ENCODE measurements around the gene IQSEC3.

The IQSEC3 gene

DNA sequence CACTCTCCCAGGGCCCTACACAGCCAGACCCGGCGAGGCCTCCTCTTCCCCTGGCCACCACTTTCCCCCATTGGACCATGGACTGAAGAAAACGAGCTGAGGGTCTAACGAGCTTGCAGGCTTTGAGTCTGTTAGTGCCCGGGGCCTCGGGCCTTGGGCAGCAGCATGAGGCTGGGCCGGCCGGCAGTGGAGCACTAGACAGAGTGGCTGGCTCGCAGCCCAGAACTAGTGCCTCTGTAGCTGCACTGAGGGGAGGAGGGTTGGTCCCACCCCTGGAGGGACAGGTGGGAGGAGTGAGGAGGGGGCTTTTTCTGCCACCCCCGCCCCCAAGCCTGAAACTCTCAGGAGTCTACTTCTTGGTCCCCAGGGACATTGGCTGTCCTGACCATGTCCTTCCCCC, 108.7 kb downstream of the IQSEC3 start:
- Mint-ChIP-seq H3K4me1 (ENCODE audit: low read depth) (peaks cover 2% of the 10 kb centered on the region), H3K36me3 (no peaks in the 10 kb centered on the region), H3K4me3 (no peak overlapping the region), H3K9me3 (ENCODE audit: low read depth) (no peaks in the 10 kb centered on the region), H3K27ac (no peak overlapping the region), H3K27me3 (peaks cover 2% of the 10 kb centered on the region)

DNA sequence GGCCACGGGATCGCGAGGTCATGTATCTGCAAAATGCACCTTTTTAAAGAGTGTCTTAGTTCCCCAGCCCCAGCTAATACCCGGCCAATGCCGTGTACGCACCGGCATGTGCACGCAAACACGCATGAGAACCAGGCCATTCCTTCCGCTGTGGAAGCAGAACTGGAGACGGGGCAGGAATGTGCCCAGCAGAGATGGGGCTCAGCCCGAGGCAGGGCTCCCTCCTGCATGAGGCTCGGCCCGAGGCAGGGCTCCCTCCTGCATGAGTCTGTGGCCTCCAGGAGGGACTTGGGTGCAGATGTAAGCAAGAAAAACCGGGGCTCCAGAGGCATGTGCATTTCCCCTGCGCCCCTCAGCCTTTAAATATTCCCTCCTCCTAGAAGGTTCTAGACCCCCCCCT, 109.2 kb downstream of the IQSEC3 start:
- no peaks in the 10 kb centered on the region for H3K36me3 Mint-ChIP-seq
- H3K27ac Mint-ChIP-seq: no peak overlapping the region
- peaks cover 3% of the 10 kb centered on the region for H3K4me1 Mint-ChIP-seq (ENCODE audit: low read depth)
- peaks cover 2% of the 10 kb centered on the region for H3K27me3 Mint-ChIP-seq
- no peaks in the 10 kb centered on the region for H3K9me3 Mint-ChIP-seq (ENCODE audit: low read depth)
- no peak overlapping the region for H3K4me3 Mint-ChIP-seq

DNA sequence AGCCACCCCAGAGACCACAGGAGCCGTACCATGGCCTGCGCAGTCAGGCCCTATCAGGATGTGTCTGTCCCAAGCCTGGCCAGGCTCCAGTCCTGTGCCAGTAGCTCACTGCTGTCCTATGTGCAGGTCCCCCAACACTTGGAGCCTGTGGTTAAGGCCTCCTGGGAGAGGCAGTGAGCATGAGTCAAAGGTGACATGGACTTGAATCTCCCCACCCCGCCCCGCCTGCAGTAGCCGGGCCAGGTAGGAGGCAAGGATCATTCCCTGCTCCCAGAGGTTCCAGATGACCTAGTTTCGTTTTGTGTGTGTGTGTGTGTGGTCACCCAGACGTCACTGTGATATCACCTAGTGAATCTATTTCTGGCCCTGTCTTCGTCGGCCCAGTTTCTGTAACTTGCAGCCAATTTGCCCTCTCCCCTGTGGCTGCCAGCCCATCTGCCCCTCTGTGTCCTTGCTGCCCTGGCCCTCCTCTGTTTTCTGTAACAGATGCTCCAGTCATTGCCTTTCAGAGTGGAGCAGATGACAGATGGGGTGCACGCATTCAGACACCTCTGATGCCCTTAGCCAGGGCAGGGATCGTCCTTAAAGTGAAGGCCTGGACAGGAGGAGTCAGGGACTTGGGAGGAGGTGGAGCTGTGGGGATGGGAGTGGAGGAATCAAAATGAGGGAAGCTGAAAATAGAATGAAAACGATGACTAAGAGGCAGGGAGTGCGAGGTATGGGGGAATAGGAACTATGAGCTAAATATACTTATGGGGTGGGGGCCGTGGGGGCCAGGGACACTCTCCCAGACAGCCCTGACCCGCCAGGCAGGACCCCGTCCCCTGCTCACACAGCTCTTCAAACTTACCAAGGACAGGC, 110.0 kb downstream of the IQSEC3 start:
- peaks cover 3% of the 10 kb centered on the region for H3K4me1 Mint-ChIP-seq (ENCODE audit: low read depth)
- H3K9me3 Mint-ChIP-seq (ENCODE audit: low read depth): no peaks in the 10 kb centered on the region
- peaks cover 2% of the 10 kb centered on the region for H3K27me3 Mint-ChIP-seq
- H3K4me3 Mint-ChIP-seq: no peak overlapping the region
- no peaks in the 10 kb centered on the region for H3K36me3 Mint-ChIP-seq
- H3K27ac Mint-ChIP-seq: no peak overlapping the region

DNA sequence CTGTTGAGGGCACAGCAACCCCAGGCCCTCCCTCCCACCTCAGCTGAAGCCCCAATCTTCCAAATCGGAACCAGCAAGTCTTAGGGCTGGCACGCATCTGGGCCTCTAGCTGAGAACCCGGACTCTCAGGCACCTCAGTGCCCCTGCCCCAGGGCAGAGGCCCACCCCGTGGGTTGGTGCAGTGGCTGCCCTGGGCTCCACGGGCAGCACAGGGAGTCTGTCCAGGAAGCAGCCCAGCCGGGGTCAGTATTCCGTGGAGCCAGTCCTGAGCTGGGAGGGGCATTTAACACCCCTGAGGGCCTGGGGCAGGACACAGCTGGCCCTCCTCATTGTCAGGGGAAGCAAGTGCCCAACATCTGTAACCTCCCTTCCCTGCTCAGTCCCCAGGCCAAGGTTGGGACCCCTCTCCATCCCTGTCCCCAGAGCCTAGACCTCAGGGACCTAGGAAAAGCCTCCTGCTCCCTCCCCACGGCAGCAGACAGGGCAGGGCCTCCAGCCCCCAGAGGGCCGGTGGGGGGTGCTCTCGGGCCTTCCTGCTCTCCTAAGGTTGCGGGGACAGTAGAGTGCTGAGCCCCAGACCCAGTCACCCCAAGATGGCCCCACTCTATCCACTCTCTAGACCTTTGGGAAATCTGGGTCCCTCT, 110.9 kb downstream of the IQSEC3 start:
- no peak overlapping the region for H3K27ac Mint-ChIP-seq
- no peak overlapping the region for H3K4me3 Mint-ChIP-seq
- no peaks in the 10 kb centered on the region for H3K36me3 Mint-ChIP-seq
- peaks cover 3% of the 10 kb centered on the region for H3K4me1 Mint-ChIP-seq (ENCODE audit: low read depth)
- peaks cover 2% of the 10 kb centered on the region for H3K27me3 Mint-ChIP-seq
- H3K9me3 Mint-ChIP-seq (ENCODE audit: low read depth): no peaks in the 10 kb centered on the region

DNA sequence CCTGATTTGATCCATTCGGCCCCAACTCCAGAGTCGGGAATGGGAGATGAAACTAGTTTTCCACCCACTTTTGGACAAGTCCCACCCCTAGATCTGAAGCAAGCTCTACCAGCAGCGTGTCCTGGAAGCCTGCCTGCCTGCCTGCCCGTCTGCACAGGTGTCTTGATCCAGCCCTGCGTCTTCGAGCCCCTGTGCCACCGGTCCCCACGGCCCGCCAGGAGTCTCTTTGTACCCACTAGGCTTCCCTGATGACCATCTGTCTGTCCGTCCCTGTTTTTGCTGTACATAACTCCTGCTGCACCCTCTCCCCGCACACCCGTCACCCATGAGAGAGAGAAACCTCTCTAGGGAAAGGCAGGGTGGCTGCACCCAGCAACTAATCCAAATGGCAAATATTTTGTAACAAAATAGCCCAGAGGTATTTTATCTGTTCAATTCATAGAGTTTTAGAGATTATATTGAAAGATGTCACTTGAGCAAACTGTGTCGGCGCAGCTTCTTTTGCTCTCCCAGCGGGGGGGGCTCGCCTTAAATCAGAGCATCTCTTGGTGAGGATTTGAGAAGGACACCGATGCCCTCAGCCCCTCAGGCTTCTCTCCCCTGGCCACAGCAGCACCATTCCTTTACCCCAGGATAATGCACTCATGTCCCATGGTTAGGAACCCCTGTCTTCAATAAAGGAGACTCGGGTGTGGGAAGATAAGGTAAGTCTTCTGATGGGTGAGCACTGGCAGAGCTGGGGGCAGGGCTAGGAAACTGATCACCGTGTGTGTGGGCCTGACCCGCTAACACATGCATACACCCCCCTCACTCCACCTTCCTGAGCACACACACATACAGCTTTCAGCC, 111.6 kb downstream of the IQSEC3 start:
- Mint-ChIP-seq H3K27me3 (peaks cover 2% of the 10 kb centered on the region), H3K4me1 (ENCODE audit: low read depth) (peaks cover 3% of the 10 kb centered on the region), H3K4me3 (no peak overlapping the region), H3K27ac (no peak overlapping the region), H3K9me3 (ENCODE audit: low read depth) (no peaks in the 10 kb centered on the region), H3K36me3 (no peaks in the 10 kb centered on the region)

DNA sequence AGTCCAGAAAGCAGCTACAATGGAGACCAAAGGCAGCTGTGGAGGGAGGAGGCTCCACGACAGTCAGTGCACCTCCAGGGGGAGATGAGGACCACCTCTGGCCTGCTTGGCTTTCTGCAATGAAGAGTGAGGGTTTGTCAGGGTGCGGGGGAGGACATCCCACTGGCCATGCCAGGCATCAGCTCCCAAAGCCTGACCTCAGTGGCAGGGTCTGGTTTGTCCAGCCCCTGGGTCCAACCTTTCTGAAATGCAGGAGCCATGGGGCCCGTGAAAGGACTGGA, 112.2 kb downstream of the IQSEC3 start:
- Mint-ChIP-seq H3K27me3 (peaks cover 4% of the 10 kb centered on the region), H3K27ac (no peak overlapping the region), H3K36me3 (no peaks in the 10 kb centered on the region), H3K4me3 (no peak overlapping the region), H3K9me3 (ENCODE audit: low read depth) (no peaks in the 10 kb centered on the region), H3K4me1 (ENCODE audit: low read depth) (peaks cover 3% of the 10 kb centered on the region)

DNA sequence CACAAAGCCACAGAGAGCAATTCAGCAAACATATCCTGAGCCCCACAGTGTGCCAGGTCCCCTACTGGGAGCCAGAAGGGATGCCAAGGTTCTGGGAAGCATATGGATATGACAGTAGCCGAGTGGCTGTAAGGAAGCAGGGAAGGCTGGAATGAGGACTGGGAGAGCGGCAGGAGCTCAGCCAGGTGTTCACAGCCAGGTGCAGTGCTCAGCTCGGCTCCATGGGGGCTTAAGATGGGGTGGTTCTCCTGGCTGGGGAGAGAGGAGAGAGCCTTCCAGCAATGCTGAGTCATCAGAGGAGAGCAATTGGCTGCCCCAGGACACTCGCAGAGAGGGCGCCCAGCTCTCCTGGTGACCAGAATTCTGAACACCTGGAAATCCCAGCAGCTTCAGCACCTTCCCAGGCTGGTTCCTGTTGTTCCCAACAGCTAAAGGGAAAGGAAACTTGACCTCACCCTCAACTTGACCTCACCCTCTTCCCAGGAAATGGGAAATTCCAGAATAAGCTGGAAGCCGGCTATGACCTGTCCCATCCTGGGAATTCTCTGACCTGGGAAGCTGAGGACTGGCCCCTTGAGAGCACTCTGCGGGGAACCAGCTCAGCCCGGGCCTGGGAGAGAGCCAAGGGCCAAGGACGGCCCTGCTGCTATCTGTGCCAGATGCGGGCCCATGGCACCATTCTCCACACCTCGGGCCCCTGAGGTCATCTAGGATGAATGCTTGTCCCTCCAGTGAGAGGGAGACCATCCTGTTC, 112.7 kb downstream of the IQSEC3 start:
- Mint-ChIP-seq H3K27ac (no peak overlapping the region), H3K9me3 (ENCODE audit: low read depth) (no peaks in the 10 kb centered on the region), H3K4me1 (ENCODE audit: low read depth) (peaks cover 3% of the 10 kb centered on the region), H3K36me3 (no peaks in the 10 kb centered on the region), H3K4me3 (no peak overlapping the region), H3K27me3 (peaks cover 4% of the 10 kb centered on the region)

DNA sequence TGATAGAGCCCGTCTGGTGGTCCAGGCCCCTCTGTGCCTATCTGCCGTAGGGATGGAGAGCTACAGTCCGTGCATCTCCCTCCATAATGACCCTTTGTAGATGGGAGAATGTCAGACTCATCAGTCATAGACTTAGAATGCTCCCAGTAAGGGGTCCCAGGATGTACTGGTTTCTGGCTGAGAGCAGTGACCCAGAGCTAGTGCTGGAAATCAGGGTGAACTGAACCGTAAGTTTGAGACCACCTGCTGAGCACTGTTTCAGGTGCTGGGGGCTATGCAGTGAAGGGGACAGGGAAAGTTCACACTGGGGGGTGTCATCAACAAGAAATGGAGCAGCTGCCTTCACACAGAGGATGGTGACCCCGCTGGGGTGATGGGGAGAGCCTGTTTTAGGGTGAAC, 113.3 kb downstream of the IQSEC3 start:
- Mint-ChIP-seq H3K4me1 (ENCODE audit: low read depth) (peaks cover 3% of the 10 kb centered on the region), H3K4me3 (no peak overlapping the region), H3K27ac (no peak overlapping the region), H3K27me3 (peaks cover 6% of the 10 kb centered on the region), H3K36me3 (no peaks in the 10 kb centered on the region), H3K9me3 (ENCODE audit: low read depth) (no peaks in the 10 kb centered on the region)

DNA sequence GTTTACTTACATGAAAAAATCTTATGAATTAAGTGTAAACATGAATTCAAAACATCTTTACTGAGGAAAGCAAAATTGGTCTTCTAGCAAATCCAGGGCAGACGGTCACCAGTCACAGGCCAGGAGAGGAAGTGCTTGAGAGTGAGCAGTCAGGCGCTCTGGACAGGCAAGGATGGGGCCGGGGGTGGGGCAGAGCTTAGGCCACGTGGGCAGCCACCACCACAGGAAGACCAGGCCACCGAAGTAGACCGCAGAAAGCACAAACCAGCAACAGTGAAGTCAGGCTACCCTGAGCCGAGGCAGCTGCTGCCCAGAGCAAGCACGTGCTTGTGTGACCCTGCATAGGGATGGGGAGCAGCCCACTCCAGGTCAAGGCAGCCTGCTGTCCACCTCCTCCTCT, 113.9 kb downstream of the IQSEC3 start:
- Mint-ChIP-seq H3K9me3 (ENCODE audit: low read depth) (no peaks in the 10 kb centered on the region), H3K27me3 (peaks cover 7% of the 10 kb centered on the region), H3K36me3 (no peaks in the 10 kb centered on the region), H3K27ac (no peak overlapping the region), H3K4me3 (no peak overlapping the region), H3K4me1 (ENCODE audit: low read depth) (peaks cover 3% of the 10 kb centered on the region)

DNA sequence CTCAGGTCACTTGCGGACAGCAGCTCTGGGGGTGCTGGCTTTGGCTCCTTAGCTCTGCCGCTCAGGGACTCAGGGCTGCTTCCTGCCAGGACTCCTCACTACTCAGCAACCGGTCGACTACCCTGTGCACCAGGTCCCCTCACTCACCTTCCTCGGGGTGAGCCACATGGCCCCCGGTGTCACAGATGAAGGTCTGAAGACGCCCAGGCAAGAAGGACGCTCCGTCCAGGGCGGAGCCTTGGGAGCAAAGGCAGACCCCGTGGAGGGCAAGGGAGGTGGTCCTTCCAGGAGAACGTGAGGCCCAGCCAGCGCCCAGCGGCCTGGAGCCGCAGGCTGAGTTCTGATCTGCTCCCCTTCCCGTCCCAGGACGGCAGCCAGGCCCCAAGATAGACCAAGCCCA, 115.4 kb downstream of the IQSEC3 start:
- Mint-ChIP-seq H3K36me3 (no peaks in the 10 kb centered on the region), H3K27me3 (peaks cover 7% of the 10 kb centered on the region), H3K9me3 (ENCODE audit: low read depth) (no peaks in the 10 kb centered on the region), H3K4me1 (ENCODE audit: low read depth) (peaks cover 3% of the 10 kb centered on the region), H3K27ac (no peak overlapping the region), H3K4me3 (no peak overlapping the region)

DNA sequence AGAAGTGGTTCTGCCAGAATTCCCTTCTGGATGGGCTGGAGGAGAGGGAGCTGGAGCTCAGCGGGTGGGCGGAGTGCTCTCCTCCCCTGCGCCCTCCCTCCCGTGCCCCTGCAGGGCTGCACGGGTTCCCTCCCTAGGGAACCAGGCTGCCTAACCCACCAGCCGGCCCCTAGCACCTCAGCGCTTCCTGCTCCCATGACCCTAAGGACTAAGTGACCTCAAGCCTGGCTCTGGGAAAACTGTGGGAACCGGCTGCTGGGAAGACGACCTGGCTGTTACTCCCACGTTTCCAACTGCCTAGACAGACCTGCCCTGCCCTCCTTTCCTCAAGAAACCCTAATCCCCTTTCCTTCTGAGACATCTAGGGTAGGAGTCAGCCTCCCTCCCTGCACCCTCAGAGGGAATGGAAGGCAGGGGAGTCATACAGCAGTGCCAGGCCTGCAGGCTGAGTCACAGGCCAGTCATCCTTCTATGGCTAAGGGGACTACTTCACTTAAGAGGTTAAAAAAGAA, 115.9 kb downstream of the IQSEC3 start:
- Mint-ChIP-seq H3K27ac (no peak overlapping the region), H3K36me3 (no peaks in the 10 kb centered on the region), H3K9me3 (ENCODE audit: low read depth) (no peaks in the 10 kb centered on the region), H3K4me1 (ENCODE audit: low read depth) (peaks cover 3% of the 10 kb centered on the region), H3K4me3 (no peak overlapping the region), H3K27me3 (peaks cover 7% of the 10 kb centered on the region)

DNA sequence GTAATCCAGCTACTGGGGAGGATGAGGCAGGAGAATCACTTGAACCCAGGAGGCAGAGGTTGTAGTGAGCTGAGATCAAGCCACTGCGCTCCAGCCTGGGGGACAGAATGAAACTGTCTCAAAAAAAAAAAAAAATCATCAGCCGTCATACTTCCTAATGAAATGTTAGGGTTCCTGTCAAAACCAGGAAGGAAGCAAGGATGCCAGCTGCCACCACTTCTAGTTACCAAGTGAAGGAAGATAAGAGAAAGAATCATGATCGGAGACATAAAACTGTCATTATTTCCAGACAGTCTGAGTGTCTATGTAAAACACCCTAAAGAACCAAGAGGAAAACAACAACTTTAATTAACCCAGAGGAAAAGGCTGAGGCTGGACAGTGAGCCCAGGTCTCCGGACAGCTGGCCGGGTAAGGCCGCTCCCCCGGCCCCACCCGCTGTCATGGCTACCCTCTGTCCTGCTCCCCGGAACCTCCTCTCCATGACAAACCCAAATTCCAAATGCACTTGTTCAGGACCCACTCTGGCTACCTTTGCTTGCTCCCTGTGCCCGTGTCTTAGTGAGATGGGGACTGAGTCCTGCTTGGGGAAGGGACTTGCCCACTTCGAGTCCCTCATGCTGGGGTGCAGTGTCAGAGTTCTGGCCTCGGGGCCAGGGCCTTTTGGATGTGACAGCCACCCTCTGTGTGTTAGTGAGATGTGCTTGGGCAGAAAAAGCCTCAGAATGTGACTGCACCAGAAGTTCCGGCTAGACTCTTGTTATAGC, 118.4 kb downstream of the IQSEC3 start:
- H3K27me3 Mint-ChIP-seq: peaks cover 7% of the 10 kb centered on the region

DNA sequence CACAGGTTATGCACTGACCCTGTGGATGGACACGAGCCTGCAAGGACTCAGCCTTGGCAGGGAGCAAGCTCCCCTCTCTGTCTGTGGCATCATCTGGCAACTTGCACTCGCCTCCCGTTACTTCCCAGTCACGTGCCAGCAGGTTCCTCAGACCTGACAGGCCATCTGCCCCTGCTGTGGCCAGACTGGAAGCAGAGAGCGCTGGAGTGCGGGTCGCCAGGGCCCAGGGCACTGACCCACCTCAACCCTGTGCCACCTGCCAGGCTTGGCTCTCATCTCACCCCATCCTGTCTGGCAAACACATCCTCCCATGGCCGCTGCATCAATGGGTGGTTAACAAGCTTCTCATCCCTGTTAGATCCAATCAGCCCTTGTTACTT, 119.0 kb downstream of the IQSEC3 start:
- Mint-ChIP-seq H3K27ac (no peak overlapping the region), H3K27me3 (peaks cover 9% of the 10 kb centered on the region), H3K4me1 (ENCODE audit: low read depth) (peaks cover 1% of the 10 kb centered on the region), H3K36me3 (no peaks in the 10 kb centered on the region), H3K9me3 (ENCODE audit: low read depth) (no peaks in the 10 kb centered on the region), H3K4me3 (no peak overlapping the region)

More for the DNA sequence above, 118.4 kb downstream of the IQSEC3 start:
- H3K9me3 Mint-ChIP-seq (ENCODE audit: low read depth): no peaks in the 10 kb centered on the region
- no peak overlapping the region for H3K27ac Mint-ChIP-seq
- no peak overlapping the region for H3K4me3 Mint-ChIP-seq
- H3K36me3 Mint-ChIP-seq: no peaks in the 10 kb centered on the region
- peaks cover 5% of the 10 kb centered on the region for H3K4me1 Mint-ChIP-seq (ENCODE audit: low read depth)

DNA sequence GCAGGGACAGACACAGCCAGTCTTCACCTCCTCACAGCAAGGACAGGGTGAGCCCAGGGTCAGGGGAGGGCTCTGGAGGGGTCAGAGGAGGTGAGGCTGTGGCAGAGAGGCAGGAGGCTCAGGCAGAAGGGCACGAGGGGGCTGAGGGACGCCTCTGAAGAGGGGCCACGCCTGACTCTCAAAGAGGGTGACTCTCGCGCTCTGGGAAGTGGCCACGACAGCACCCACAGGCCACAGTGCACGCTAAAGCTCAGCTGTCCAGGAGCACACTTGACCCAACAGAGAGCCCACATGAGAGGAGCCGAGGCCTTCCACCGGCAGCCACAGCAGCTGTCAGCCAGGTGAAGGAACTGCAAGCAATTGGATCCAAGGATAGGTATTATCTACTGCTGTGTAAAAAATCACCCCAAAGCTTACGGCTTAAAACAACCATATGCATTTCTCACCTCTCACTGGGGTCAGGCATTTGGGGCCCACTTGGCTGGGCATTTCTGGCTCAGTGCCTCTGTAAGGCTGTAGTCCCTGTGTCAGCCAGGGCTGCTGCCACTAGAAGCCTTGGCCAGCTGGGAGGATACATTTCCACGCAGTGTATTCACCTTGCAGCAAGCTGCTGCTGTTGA, 119.5 kb downstream of the IQSEC3 start:
- Mint-ChIP-seq H3K9me3 (ENCODE audit: low read depth) (no peaks in the 10 kb centered on the region), H3K36me3 (no peaks in the 10 kb centered on the region), H3K27me3 (peaks cover 9% of the 10 kb centered on the region), H3K4me3 (no peak overlapping the region), H3K27ac (no peak overlapping the region), H3K4me1 (ENCODE audit: low read depth) (peaks cover 1% of the 10 kb centered on the region)

Measured in activated naive CD8-positive, alpha-beta T cell (primary cell).